Fibroblast of villous mesenchyme (primary cell): Measurements from ENCODE around the gene PLP2. TPM values are rescaled to one million over a fixed set of nuclear protein-coding genes. Genes with fewer than 3 reads are reported as not detected.
"Not testable (repeated sequence)": the region's sequence is repeated elsewhere in the genome, so short reads cannot be mapped to it uniquely, and the experiment has no call there.

ENCODE experiments used
- DNase-seq: peaks from one replicate; pipeline ENCODE4 v3.0.0-alpha.2; 2010; ENCODE audit warnings: low read depth
- H3K4me3 ChIP-seq: 2 replicates; pipeline ENCODE4 v1.5.1; 2011; ENCODE audit warnings: low read depth, mild to moderate bottlenecking, low read length
- total RNA-seq: library from RNA; depleted of rRNA; stranded (reverse); fragments of >200 nt; gene quantifications from 2 replicates; pipeline ENCODE4 v1.2.3, GENCODE V29; 2012
- TF ChIP-seq, protein P1 (sequence below): IDR thresholded peaks from 2 replicates; pipeline ENCODE4 v1.5.1; 2012; ENCODE audit warnings: low read depth, mild to moderate bottlenecking, low read length; ENCODE audit not compliant: insufficient read depth

PLP2 gene
- total RNA-seq, 1 donor, result 19.0 TPM

DNA sequence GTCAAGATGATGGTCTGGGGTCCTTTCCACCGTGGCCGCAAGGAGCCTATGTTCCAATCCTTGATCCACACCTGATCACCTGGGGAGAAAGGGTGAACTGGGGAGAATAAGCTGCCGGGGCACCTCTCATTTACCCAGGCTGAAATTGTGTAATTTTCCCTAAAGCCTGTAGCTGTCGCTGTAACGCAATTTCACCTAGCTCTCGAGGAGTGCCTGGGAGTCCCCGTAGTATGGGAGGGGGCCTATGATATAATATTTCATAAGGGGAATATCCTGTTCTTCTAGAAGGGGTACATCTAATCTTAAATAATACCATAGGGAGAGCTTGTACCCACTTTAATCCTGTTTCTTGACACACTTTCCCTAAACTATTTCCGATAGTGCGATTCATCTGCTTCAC is 29.4 kb upstream of the PLP2 start:
- DNase-seq, H3K4me3 ChIP-seq: not testable (repeated sequence)
- TF ChIP-seq, protein P1, sequence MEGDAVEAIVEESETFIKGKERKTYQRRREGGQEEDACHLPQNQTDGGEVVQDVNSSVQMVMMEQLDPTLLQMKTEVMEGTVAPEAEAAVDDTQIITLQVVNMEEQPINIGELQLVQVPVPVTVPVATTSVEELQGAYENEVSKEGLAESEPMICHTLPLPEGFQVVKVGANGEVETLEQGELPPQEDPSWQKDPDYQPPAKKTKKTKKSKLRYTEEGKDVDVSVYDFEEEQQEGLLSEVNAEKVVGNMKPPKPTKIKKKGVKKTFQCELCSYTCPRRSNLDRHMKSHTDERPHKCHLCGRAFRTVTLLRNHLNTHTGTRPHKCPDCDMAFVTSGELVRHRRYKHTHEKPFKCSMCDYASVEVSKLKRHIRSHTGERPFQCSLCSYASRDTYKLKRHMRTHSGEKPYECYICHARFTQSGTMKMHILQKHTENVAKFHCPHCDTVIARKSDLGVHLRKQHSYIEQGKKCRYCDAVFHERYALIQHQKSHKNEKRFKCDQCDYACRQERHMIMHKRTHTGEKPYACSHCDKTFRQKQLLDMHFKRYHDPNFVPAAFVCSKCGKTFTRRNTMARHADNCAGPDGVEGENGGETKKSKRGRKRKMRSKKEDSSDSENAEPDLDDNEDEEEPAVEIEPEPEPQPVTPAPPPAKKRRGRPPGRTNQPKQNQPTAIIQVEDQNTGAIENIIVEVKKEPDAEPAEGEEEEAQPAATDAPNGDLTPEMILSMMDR, result peak; percentile 23

DNA sequence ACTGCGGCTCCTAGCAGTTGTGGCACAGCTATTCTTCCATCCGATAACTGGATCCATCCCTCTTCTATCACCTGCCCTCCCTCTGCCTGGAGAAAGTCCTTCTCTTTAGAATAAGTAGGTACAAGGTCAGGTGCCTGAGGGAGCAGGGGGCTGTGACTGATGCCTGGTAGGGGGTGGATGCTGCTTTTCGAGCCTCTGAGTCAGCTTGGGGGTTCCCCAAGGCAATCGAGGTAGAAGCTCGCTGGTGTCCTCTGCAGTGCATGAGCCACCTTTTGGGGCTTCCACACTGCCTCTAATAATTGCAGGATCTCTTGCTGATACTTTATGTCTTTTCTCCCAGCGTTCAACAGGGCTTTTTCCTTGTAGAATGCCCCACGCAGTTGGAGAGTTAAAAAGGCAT is 28.5 kb upstream of the PLP2 start:
- not testable (repeated sequence) for H3K4me3 ChIP-seq, DNase-seq

DNA sequence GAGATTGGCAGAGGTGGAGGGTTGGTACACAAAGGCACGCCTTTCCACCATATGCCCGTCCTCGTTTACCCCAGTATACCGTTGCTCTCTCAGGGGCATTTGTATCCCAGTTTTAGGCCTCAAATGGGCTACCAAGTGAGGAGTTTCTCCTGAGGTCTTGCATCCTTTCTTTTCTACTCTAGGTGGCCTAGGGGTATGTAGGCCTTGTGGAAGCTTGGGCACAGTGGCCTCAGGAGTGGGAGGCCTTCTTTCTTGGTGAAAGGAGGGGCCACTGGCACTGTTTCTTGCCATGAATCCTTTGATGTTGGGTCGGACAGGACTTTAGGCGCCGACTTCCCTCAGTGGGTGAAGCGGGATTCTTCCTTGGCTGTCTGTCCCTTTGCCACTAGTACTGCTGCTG is 24.4 kb upstream of the PLP2 start:
- TF ChIP-seq, protein P1, result no peak
- H3K4me3 ChIP-seq, result no peak overlapping the region
- DNase-seq, result no peak

DNA sequence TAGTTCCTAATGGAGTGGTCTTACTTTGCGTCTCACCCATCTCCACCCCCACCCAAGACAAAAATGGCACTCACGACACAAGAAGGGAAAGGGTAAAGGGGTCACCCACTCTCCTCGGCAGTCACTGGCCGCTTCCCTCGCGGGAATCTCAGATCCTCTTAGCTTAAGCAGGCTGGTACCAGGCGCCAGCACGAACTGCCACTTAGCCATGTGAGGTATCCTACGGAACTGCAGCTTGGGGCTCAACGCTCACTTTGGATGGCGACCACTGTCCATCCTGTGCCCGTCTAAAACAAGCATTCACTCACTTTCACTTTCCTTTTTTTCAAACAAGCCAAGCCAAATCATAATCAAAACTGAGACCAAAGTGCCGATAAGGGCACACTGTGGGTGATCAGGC is 23.8 kb upstream of the PLP2 start:
- TF ChIP-seq, protein P1, result no peak
- DNase-seq, result no peak
- no peak overlapping the region for H3K4me3 ChIP-seq

DNA sequence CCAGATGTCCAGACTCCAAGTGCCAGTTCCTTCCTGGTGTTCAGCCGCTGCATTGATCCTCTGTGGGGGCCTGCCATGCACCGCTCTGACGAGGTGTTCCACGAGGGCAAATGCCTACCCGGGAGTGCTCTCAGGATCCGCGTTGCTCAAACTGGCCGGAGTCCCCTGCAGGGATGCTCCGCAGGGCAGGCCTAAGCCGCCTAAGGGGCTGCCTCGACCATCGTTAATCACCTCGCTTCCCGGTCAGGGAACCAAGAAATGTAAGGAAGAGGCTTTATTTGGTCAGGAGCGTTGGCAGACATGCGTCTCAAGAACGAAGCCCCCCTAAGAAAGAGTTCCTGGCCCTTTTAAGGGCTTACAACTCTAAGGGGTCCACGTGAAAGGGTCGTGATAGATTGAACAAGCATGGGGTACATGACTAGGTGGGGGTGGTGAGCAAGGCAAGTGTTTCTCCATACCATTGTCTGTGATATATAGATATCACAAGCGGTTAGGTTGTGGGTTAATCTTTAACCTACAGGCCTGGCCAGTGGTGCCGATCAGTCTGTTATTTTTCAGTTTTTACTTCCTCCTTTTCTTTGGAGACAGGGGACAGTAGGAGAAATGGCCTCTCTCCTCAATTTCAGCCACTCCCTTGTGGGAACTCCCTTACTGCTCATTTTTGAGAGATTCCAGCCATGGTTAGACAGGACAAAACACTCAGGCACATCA is 23.2 kb upstream of the PLP2 start:
- H3K4me3 ChIP-seq, DNase-seq: not testable (repeated sequence)

DNA sequence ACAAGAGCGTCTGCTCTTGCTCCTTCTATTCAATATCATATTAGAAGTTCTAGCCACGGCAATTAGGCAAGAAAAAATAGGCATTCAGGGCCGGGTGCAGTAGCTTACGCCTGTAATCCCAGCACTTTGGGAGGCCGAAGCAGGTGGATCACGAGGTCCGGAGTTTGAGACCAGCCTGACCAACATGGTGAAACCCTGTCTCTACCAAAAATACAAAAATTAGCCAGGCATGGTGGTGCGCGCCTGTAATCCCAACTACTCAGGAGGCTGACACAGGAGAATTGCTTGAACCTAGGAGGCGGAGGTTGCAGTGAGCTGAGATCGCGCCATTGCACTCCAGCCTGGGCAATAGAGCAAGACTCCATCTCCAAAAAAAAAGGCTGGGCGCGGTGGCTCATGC is 22.4 kb upstream of the PLP2 start:
- not testable (repeated sequence) for H3K4me3 ChIP-seq

DNA sequence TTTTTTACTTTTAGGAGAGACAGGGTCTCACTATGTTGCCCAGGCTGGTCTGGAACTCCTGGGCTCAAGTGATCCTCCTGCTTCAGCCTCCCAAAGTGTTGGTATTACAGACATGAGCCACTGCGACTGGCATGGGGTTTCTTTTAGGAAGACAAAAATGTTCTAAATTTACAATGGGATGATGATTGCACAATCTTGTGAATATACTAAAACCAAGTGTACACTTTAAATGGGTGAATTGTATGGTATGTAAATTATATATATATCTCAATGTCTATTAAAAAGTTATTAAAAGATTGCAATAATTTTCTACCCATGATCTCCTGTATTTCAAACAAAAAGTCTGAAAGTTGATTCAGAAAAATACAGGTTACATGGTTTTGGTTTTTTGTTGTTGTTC is 18.2 kb upstream of the PLP2 start:
- TF ChIP-seq, protein P1, result no peak
- DNase-seq, result no peak
- H3K4me3 ChIP-seq, result no peak overlapping the region

More for the DNA sequence above, 22.4 kb upstream of the PLP2 start:
- DNase-seq, result not testable (repeated sequence)

DNA sequence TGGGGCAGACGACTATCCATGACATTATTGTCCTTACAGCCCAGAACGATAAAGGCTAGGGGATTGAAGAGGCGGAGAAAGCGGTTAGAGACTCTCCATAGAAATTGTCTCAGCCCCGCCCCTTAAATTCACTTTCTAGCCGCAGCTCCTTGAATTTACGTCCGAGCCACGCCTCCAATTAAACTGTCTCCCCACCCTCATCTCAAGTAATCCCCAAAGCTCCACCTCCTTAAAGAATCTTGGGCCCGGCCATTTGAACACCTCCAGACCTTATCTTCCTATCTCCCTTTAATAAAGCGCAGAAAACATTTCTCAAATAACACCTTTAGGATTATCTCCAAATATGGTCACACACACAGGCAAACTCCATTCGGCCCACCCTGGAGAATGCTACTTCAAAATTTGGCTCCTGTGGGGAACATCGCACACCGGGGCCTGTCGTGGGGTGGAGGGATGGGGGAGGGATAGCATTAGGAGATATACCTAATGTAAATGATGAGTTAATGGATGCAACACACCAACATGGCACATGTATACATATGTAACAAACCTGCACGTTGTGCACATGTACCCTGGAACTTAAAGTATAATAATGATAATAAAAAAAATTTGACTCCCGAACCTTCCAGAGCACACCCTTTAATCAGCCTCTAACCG is 16.3 kb upstream of the PLP2 start:
- peak overlapping the region; percentile 59 for H3K4me3 ChIP-seq
- peak; percentile 75 for DNase-seq
- TF ChIP-seq, protein P1, result no peak
